ENCODE results near the gene GALNTL6. TPM values are rescaled to one million over a fixed set of nuclear protein-coding genes. Genes with fewer than 3 reads are reported as not detected.

Gene GALNTL6
- total and polyA plus RNA-seq, 9 of the 15 experiments (the other 6 are each of a cell fraction or from before 2014, with no cell fraction given): 0.18 to 0.50 (median 0.29) TPM

DNA sequence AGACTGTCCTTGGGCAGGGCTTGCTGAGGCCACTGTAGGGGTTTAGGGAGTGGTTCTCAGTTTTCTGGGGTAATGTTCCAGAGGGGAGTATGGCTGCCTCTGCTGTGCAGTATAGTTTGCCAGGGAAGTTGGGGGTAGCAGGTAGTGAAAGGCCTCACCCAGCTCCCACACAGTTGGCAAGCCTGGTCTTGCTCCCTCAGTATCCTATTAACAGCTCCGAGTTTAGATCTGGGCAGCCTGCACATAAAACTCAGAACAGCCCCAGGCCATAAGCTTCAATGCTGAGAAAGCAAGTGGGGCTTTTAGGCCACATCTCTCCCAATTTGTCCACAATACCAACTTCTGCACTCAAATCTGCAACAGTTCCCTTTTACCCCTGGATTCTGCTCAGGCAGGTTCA is 205.2 kb downstream of the GALNTL6 start (continued):
- TF ChIP-seq ATF1 (CRISPR knock-in tag; IDR thresholded peaks at IDR 0.05) (no peak), ATF1 (tag; IDR thresholded peaks at IDR 0.05) (no peak), ZNF282 (CRISPR knock-in tag; IDR thresholded peaks at IDR 0.05) (no peak), ARID2 (IDR thresholded peaks at IDR 0.05) (no peak), SMAD2 (IDR thresholded peaks at IDR 0.05; ENCODE audit: low read depth, low read length) (no peak)
- TF ChIP-seq, protein P1, sequence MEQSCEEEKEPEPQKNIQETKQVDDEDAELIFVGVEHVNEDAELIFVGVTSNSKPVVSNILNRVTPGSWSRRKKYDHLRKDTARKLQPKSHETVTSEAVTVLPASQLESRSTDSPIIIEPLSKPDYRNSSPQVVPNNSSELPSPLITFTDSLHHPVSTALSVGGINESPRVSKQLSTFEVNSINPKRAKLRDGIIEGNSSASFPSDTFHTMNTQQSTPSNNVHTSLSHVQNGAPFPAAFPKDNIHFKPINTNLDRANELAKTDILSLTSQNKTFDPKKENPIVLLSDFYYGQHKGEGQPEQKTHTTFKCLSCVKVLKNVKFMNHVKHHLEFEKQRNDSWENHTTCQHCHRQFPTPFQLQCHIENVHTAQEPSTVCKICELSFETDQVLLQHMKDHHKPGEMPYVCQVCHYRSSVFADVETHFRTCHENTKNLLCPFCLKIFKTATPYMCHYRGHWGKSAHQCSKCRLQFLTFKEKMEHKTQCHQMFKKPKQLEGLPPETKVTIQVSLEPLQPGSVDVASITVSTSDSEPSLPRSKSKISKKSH (CRISPR knock-in tag; IDR thresholded peaks at IDR 0.05): no peak
- TF ChIP-seq, protein P2, sequence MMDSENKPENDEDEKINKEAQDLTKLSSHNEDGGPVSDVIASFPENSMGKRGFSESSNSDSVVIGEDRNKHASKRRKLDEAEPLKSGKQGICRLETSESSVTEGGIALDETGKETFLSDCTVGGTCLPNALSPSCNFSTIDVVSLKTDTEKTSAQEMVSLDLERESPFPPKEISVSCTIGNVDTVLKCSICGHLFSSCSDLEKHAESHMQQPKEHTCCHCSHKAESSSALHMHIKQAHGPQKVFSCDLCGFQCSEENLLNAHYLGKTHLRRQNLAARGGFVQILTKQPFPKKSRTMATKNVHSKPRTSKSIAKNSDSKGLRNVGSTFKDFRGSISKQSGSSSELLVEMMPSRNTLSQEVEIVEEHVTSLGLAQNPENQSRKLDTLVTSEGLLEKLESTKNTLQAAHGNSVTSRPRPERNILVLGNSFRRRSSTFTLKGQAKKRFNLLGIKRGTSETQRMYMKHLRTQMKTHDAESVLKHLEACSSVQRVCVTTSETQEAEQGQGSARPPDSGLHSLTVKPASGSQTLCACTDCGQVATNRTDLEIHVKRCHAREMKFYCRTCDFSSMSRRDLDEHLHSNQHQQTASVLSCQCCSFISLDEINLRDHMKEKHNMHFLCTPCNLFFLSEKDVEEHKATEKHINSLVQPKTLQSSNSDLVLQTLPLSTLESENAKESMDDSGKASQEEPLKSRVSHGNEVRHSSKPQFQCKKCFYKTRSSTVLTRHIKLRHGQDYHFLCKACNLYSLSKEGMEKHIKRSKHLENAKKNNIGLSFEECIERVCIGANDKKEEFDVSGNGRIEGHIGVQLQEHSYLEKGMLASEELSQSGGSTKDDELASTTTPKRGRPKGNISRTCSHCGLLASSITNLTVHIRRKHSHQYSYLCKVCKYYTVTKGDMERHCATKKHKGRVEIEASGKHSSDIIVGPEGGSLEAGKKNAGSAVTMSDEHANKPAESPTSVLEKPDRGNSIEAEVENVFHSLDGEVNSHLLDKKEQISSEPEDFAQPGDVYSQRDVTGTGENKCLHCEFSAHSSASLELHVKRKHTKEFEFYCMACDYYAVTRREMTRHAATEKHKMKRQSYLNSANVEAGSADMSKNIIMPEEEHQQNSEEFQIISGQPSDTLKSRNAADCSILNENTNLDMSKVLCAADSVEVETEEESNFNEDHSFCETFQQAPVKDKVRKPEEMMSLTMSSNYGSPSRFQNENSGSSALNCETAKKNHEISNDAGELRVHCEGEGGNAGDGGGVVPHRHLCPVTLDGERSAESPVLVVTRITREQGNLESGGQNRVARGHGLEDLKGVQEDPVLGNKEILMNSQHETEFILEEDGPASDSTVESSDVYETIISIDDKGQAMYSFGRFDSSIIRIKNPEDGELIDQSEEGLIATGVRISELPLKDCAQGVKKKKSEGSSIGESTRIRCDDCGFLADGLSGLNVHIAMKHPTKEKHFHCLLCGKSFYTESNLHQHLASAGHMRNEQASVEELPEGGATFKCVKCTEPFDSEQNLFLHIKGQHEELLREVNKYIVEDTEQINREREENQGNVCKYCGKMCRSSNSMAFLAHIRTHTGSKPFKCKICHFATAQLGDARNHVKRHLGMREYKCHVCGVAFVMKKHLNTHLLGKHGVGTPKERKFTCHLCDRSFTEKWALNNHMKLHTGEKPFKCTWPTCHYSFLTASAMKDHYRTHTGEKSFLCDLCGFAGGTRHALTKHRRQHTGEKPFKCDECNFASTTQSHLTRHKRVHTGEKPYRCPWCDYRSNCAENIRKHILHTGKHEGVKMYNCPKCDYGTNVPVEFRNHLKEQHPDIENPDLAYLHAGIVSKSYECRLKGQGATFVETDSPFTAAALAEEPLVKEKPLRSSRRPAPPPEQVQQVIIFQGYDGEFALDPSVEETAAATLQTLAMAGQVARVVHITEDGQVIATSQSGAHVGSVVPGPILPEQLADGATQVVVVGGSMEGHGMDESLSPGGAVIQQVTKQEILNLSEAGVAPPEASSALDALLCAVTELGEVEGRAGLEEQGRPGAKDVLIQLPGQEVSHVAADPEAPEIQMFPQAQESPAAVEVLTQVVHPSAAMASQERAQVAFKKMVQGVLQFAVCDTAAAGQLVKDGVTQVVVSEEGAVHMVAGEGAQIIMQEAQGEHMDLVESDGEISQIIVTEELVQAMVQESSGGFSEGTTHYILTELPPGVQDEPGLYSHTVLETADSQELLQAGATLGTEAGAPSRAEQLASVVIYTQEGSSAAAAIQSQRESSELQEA (IDR thresholded peaks at IDR 0.05; ENCODE audit: low read depth): no peak

Measured in K562 (cell line).